ENCODE results near the gene MYOC. TPM values are rescaled to one million over a fixed set of nuclear protein-coding genes. Genes with fewer than 3 reads are reported as not detected.
"Not testable (repeated sequence)": the region's sequence is repeated elsewhere in the genome, so short reads cannot be mapped to it uniquely, and the experiment has no call there.

Gene MYOC
- total and polyA plus RNA-seq, 4 donors, result 0.11 to 1.8 (median 0.58) TPM

GRCh38 chr1:171600862-171601261 is 51.6 kb downstream of the MYOC start:
- no peak overlapping the region for H3K4me3 ChIP-seq
- WGBS, 2 donors, result 96 to 100% methylated on average over 13 of the region's 13 CpGs
- no peak for TF ChIP-seq CTCF (IDR thresholded peaks at IDR 0.05; ENCODE audit: control extremely low read depth, extremely low read depth)
- H3K4me1 ChIP-seq (ENCODE audit: control insufficient read depth in 5 of 5, insufficient read depth in 5 of 5, low read length in 5 of 5), result no peaks in the 10 kb centered on the region
- no peaks in the 10 kb centered on the region for H3K27me3 ChIP-seq (ENCODE audit: control insufficient read depth in 3 of 3, insufficient read depth in 3 of 3, low read length in 2 of 3)
- ATAC-seq (ENCODE audit: insufficient read depth, low FRiP score) (no peak), DNase-seq (no peak)
- H3K36me3 ChIP-seq (ENCODE audit: control insufficient read depth in 4 of 4, insufficient read depth in 4 of 4, low read length in 4 of 4), result no peaks in the 10 kb centered on the region
- H3K9ac ChIP-seq (ENCODE audit: insufficient read depth in 1 of 2, low read length in 2 of 2), result no peak overlapping the region
- no peak overlapping the region for H3K27ac ChIP-seq (ENCODE audit: low read depth in 1 of 2, low read length in 1 of 2)
- H3K9me3 ChIP-seq (ENCODE audit: control insufficient read depth in 4 of 4, insufficient read depth in 3 of 4, low read length in 3 of 4), result no peaks in the 10 kb centered on the region

DNA sequence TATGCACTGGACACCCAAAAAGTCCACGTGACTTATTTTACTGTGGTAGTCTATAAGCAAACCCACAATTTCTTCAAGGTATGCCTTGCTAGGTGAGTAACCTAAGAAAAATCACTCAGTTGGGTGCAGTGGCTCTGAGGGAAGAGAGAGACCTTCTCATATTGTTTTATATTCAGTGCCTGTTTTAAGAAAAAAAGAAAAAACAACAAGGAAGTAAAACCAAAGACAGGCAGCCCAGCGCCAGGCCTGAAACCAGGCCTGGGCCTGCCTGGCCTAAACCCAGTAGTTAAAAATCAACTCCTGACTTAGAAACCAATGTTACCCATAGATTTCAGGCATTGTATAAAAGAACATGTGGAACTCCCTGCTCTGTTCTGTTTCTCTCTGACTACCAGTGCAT is 52.2 kb downstream of the MYOC start:
- not testable (repeated sequence) for H3K4me3 ChIP-seq; H3K9ac ChIP-seq (ENCODE audit: insufficient read depth in 1 of 2, low read length in 2 of 2); H3K27ac ChIP-seq (ENCODE audit: low read depth in 1 of 2, low read length in 1 of 2); DNase-seq; ATAC-seq (ENCODE audit: insufficient read depth, low FRiP score); H3K4me1 ChIP-seq (ENCODE audit: control insufficient read depth in 5 of 5, insufficient read depth in 5 of 5, low read length in 5 of 5); H3K27me3 ChIP-seq (ENCODE audit: control insufficient read depth in 3 of 3, insufficient read depth in 3 of 3, low read length in 2 of 3); H3K36me3 ChIP-seq (ENCODE audit: control insufficient read depth in 4 of 4, insufficient read depth in 4 of 4, low read length in 4 of 4); H3K9me3 ChIP-seq (ENCODE audit: control insufficient read depth in 4 of 4, insufficient read depth in 3 of 4, low read length in 3 of 4)
- 86 to 94% methylated on average over 2 of the region's 2 CpGs for WGBS, 2 donors

DNA sequence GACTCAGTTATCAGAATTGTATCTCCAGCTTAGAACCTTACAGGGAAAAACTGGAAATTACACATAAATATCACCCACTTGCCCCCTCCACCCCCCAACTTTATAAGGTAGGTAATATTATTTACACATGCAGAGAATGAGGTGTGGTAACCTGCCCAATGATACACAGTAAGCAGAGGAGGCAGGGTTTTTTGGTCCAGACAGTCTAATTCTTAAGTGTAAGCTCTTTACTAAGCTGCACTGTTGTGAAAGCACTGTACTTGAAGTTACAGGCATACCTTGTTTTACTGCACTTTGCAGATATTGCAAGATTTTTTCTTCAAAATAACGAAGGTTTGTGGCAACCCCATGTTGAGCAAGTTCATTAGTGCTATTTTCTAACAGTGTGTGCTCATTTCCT is 55.3 kb downstream of the MYOC start:
- DNase-seq, result no peak
- Histone ChIP-seq H3K4me1 (ENCODE audit: control insufficient read depth in 5 of 5, insufficient read depth in 5 of 5, low read length in 5 of 5) (peaks cover 0 to 2% (median 0%) of the 10 kb centered on the region in 5 donors), H3K27ac (ENCODE audit: low read depth in 1 of 2, low read length in 1 of 2) (no peak overlapping the region), H3K36me3 (ENCODE audit: control insufficient read depth in 4 of 4, insufficient read depth in 4 of 4, low read length in 4 of 4) (peaks cover 3 to 8% (median 3%) of the 10 kb centered on the region in 4 donors), H3K27me3 (ENCODE audit: control insufficient read depth in 3 of 3, insufficient read depth in 3 of 3, low read length in 2 of 3) (no peaks in the 10 kb centered on the region), H3K4me3 (no peak overlapping the region), H3K9me3 (ENCODE audit: control insufficient read depth in 4 of 4, insufficient read depth in 3 of 4, low read length in 3 of 4) (no peaks in the 10 kb centered on the region), H3K9ac (ENCODE audit: insufficient read depth in 1 of 2, low read length in 2 of 2) (no peak overlapping the region)
- TF ChIP-seq CTCF (IDR thresholded peaks at IDR 0.05; ENCODE audit: control extremely low read depth, extremely low read depth), result no peak
- no peak for ATAC-seq (ENCODE audit: insufficient read depth, low FRiP score)
- 30 to 57% methylated on average over 1 of the region's 1 CpG for WGBS, 2 donors

DNA sequence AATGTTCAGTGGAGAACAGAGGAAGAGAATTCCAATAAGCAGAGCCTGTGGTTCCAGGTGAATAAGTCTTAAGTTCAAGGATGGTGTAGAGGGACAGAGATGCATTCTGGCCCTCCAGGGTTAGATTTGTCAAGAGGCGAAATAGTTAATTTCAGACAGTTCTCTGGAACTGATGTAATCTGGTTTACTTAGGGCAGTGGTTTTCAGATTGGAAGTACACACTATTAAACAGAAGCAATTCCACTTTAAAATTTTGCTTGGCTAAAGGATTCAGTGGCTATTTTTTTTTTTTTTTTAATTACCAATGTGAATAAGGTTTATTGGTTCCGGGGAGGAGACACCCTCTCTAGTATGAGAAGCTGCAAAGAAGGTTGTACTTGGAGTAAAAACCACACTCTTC is 55.8 kb downstream of the MYOC start:
- no peaks in the 10 kb centered on the region for H3K9me3 ChIP-seq (ENCODE audit: control insufficient read depth in 4 of 4, insufficient read depth in 3 of 4, low read length in 3 of 4)
- H3K4me1 ChIP-seq (ENCODE audit: control insufficient read depth in 5 of 5, insufficient read depth in 5 of 5, low read length in 5 of 5), result peaks cover 0 to 2% (median 0%) of the 10 kb centered on the region in 5 donors
- H3K27ac ChIP-seq (ENCODE audit: low read depth in 1 of 2, low read length in 1 of 2), result no peak overlapping the region
- 71 to 80% methylated on average over 2 of the region's 2 CpGs for WGBS, 2 donors
- no peak for ATAC-seq (ENCODE audit: insufficient read depth, low FRiP score)
- peaks cover 5 to 13% (median 7%) of the 10 kb centered on the region in 4 donors for H3K36me3 ChIP-seq (ENCODE audit: control insufficient read depth in 4 of 4, insufficient read depth in 4 of 4, low read length in 4 of 4)
- no peak overlapping the region for H3K9ac ChIP-seq (ENCODE audit: insufficient read depth in 1 of 2, low read length in 2 of 2)
- no peak for TF ChIP-seq CTCF (IDR thresholded peaks at IDR 0.05; ENCODE audit: control extremely low read depth, extremely low read depth)
- DNase-seq, result no peak
- no peaks in the 10 kb centered on the region for H3K27me3 ChIP-seq (ENCODE audit: control insufficient read depth in 3 of 3, insufficient read depth in 3 of 3, low read length in 2 of 3)
- H3K4me3 ChIP-seq, result no peak overlapping the region
